ENCODE data around the gene PAK1. TPM values are rescaled to one million over a fixed set of nuclear protein-coding genes. Genes with fewer than 3 reads are reported as not detected.

Gene PAK1
- polyA plus RNA-seq, 1 donor (not counting 4 experiments of a cell fraction or from before 2014, with no cell fraction given), result 78.2 TPM

DNA sequence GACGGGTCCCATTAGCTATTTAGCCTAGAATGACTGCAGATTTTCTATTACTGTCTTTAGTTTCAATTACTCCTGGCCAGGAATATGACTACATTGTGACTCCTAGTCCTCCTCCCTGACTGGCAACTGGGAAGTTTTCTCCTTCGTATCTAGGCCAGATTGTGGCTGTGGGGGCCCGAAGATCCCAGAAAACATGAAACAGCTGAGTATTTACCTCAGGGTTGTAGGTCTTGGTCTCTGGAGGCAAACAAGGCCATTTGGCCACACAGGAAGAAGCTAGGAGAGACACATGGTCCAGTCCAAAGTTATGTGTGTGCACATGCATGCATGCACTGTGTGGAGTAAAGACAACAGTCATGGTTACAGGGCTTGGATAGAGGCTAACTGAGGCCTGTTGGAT is 162.2 kb downstream of the PAK1 start:
- Histone ChIP-seq H3K9me3 (ENCODE audit: control insufficient read depth, low read depth, low read length) (no peaks in the 10 kb centered on the region), H3K9me1 (ENCODE audit: control insufficient read depth, extremely low read depth, insufficient read depth, low read length) (no peaks in the 10 kb centered on the region), H3K27me3 (ENCODE audit: control insufficient read depth, extremely low read depth, insufficient read depth, low read length) (peaks cover 3% of the 10 kb centered on the region), H3K79me2 (ENCODE audit: control insufficient read depth, insufficient read depth, low read length) (no peaks in the 10 kb centered on the region), H3K9ac (ENCODE audit: control insufficient read depth, extremely low read depth, insufficient read depth, low read length) (no peak overlapping the region), H2AFZ (ENCODE audit: control insufficient read depth, low read length) (no peak overlapping the region), H3K4me1 (ENCODE audit: control insufficient read depth, extremely low read depth, insufficient read depth, low read length) (no peaks in the 10 kb centered on the region), H3K36me3 (ENCODE audit: control insufficient read depth in 2 of 2, extremely low read depth in 1 of 2, insufficient read depth in 2 of 2, low read length in 2 of 2) (no peaks in the 10 kb centered on the region), H4K20me1 (ENCODE audit: control insufficient read depth, extremely low read depth, insufficient read depth, low read length) (no peaks in the 10 kb centered on the region), H3K27ac (ENCODE audit: control insufficient read depth, insufficient read depth, low read length) (no peak overlapping the region), H3K4me3 (ENCODE audit: control insufficient read depth in 2 of 3, extremely low read depth in 1 of 3, insufficient read depth in 2 of 3, low read depth in 1 of 3, low read length in 3 of 3) (no peak overlapping the region), H3K4me2 (ENCODE audit: control insufficient read depth, extremely low read depth, insufficient read depth, low read depth, low read length) (no peak overlapping the region)
- TF ChIP-seq EZH2 (IDR thresholded peaks at IDR 0.05; ENCODE audit: low read length), result no peak
- TF ChIP-seq CTCF (optimal IDR thresholded peaks at IDR 0.05 in 1 of 3, IDR thresholded peaks at IDR 0.05 in 1 of 3, conservative IDR thresholded peaks at IDR 0.05 in 1 of 3; ENCODE audit: extremely low read depth in 1 of 3, insufficient read depth in 2 of 3, low read length in 3 of 3), result no peak
- DNase-seq (ENCODE audit: low read depth, low spot score) (no peak), FAIRE-seq (no peak)
- dilution Hi-C loops (cut with MboI; ENCODE audit: extremely low pct_ligation_motif_present, low sequenced_read_pairs), result no loop called here

- H2AFZ ChIP-seq (ENCODE audit: control insufficient read depth, low read length), result no peak overlapping the region
- H3K79me2 ChIP-seq (ENCODE audit: control insufficient read depth, insufficient read depth, low read length), result no peaks in the 10 kb centered on the region
- no peaks in the 10 kb centered on the region for H3K9me3 ChIP-seq (ENCODE audit: control insufficient read depth, low read depth, low read length)
- DNase-seq (ENCODE audit: low read depth, low spot score) (no peak), FAIRE-seq (no peak)
- TF ChIP-seq EZH2 (IDR thresholded peaks at IDR 0.05; ENCODE audit: low read length) (no peak), CTCF (optimal IDR thresholded peaks at IDR 0.05 in 1 of 3, IDR thresholded peaks at IDR 0.05 in 1 of 3, conservative IDR thresholded peaks at IDR 0.05 in 1 of 3; ENCODE audit: extremely low read depth in 1 of 3, insufficient read depth in 2 of 3, low read length in 3 of 3) (no peak)
- H3K27me3 ChIP-seq (ENCODE audit: control insufficient read depth, extremely low read depth, insufficient read depth, low read length), result no peaks in the 10 kb centered on the region
- no peaks in the 10 kb centered on the region for H4K20me1 ChIP-seq (ENCODE audit: control insufficient read depth, extremely low read depth, insufficient read depth, low read length)
- H3K36me3 ChIP-seq (ENCODE audit: control insufficient read depth in 2 of 2, extremely low read depth in 1 of 2, insufficient read depth in 2 of 2, low read length in 2 of 2), result no peaks in the 10 kb centered on the region
- H3K9ac ChIP-seq (ENCODE audit: control insufficient read depth, extremely low read depth, insufficient read depth, low read length), result no peak overlapping the region
- H3K4me3 ChIP-seq (ENCODE audit: control insufficient read depth in 2 of 3, extremely low read depth in 1 of 3, insufficient read depth in 2 of 3, low read depth in 1 of 3, low read length in 3 of 3), result no peak overlapping the region
- no peak overlapping the region for H3K4me2 ChIP-seq (ENCODE audit: control insufficient read depth, extremely low read depth, insufficient read depth, low read depth, low read length)
- H3K27ac ChIP-seq (ENCODE audit: control insufficient read depth, insufficient read depth, low read length), result no peak overlapping the region
- H3K9me1 ChIP-seq (ENCODE audit: control insufficient read depth, extremely low read depth, insufficient read depth, low read length), result no peaks in the 10 kb centered on the region
- dilution Hi-C loops (cut with MboI; ENCODE audit: extremely low pct_ligation_motif_present, low sequenced_read_pairs), result no loop called here
- H3K4me1 ChIP-seq (ENCODE audit: control insufficient read depth, extremely low read depth, insufficient read depth, low read length), result no peaks in the 10 kb centered on the region
These were observed 163.2 kb downstream of the PAK1 start for GRCh38 chr11:77310721-77311120.
